ENCODE results near the gene ATP2A3. TPM values are rescaled to one million over a fixed set of nuclear protein-coding genes. Genes with fewer than 3 reads are reported as not detected.

The ATP2A3 gene
- total RNA-seq, 1 experiment from 2014 or later: 3.3 TPM

DNA sequence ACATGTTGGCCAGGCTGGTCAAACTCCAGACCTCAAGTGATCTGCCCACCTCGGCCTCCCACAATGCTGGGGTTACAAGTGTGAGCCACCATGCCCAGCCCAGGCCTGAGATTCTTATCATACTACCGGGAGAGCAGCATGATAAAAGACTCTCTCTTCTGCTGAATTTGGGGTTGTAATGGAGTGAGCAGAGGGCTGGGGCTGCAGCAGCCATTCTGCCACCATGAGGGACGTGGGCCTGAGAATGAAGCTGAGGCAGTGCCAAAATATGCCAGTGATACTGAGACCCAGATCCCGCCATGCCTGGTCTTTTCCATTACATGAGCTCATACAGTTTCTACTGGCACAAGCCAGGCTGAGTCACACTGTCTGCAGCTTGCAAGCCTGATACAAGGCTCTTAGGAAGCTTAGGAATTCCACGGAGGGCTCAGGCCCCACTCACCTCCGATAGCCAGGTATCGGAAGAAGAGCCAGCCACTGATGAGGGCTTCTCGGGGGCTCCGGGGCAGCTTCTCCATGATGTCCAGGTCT lies 28.3 kb downstream of the ATP2A3 start:
- ATAC-seq: peak; percentile 60
- no peaks in the 10 kb centered on the region for H3F3A ChIP-seq (ENCODE audit: low read length, unreplicated experiment)
- H2AFZ ChIP-seq (ENCODE audit: low read length): no peak overlapping the region
- no peak overlapping the region for H3K4me3 ChIP-seq (ENCODE audit: low read length)
- H3K9me2 ChIP-seq (replicated peaks; ENCODE audit: low read length): no peaks in the 10 kb centered on the region
- H4K20me1 ChIP-seq (ENCODE audit: low read length): no peaks in the 10 kb centered on the region
- no TSS peak for BruUV-seq (replicated peaks)
- ChIA-PET CTCF (no interaction called here), POLR2A (ENCODE audit: unreplicated experiment) (interaction anchor here (0.6 kb wide), 1 partner anchor 932 kb away, joined by 8 read pairs; no protein-coding TSS in a partner anchor)
- no peaks in the 10 kb centered on the region for H3K27me3 ChIP-seq (ENCODE audit: low read length)
- H3K27ac ChIP-seq (ENCODE audit: low read length): no peak overlapping the region
- no peaks in the 10 kb centered on the region for H3K79me2 ChIP-seq (ENCODE audit: low read length)
- TF ChIP-seq EZH2phosphoT487 (IDR thresholded peaks at IDR 0.05; ENCODE audit: borderline replicate concordance, low read length) (no peak), EZH2 (IDR thresholded peaks at IDR 0.05; ENCODE audit: low read length, unreplicated experiment) (no peak)
- TF ChIP-seq, protein P1, sequence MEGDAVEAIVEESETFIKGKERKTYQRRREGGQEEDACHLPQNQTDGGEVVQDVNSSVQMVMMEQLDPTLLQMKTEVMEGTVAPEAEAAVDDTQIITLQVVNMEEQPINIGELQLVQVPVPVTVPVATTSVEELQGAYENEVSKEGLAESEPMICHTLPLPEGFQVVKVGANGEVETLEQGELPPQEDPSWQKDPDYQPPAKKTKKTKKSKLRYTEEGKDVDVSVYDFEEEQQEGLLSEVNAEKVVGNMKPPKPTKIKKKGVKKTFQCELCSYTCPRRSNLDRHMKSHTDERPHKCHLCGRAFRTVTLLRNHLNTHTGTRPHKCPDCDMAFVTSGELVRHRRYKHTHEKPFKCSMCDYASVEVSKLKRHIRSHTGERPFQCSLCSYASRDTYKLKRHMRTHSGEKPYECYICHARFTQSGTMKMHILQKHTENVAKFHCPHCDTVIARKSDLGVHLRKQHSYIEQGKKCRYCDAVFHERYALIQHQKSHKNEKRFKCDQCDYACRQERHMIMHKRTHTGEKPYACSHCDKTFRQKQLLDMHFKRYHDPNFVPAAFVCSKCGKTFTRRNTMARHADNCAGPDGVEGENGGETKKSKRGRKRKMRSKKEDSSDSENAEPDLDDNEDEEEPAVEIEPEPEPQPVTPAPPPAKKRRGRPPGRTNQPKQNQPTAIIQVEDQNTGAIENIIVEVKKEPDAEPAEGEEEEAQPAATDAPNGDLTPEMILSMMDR (conservative IDR thresholded peaks at IDR 0.05; ENCODE audit: low read depth, low read length): no peak
- peak; percentile 33 for DNase-seq
- intact Hi-C loops (cut with micrococcal nuclease): loop anchor here (1.0 to 2.0 kb wide), 2 partner anchors 69 to 137 kb away; no protein-coding TSS in a partner anchor
- H3K4me1 ChIP-seq (ENCODE audit: insufficient read depth, low read length): no peaks in the 10 kb centered on the region
- no peaks in the 10 kb centered on the region for H3K36me3 ChIP-seq (ENCODE audit: low read depth, low read length)
- H3K9me3 ChIP-seq (ENCODE audit: low read length): no peaks in the 10 kb centered on the region
- no peak overlapping the region for H3K4me2 ChIP-seq (ENCODE audit: low read length)
- no peak overlapping the region for H3K9ac ChIP-seq (ENCODE audit: low read length)

GRCh38 chr17:3935140-3935542 lies 29.1 kb downstream of the ATP2A3 start:
- DNase-seq (peak; percentile 77), ATAC-seq (peak; percentile 99)
- TF ChIP-seq EZH2phosphoT487 (IDR thresholded peaks at IDR 0.05; ENCODE audit: borderline replicate concordance, low read length): no peak
- TF ChIP-seq, protein P1 (conservative IDR thresholded peaks at IDR 0.05; ENCODE audit: low read depth, low read length): peak; percentile 74
- Histone ChIP-seq H3K9me3 (ENCODE audit: low read length) (no peaks in the 10 kb centered on the region), H3K36me3 (ENCODE audit: low read depth, low read length) (no peaks in the 10 kb centered on the region), H3K27ac (ENCODE audit: low read length) (no peak overlapping the region), H4K20me1 (ENCODE audit: low read length) (no peaks in the 10 kb centered on the region), H3K9ac (ENCODE audit: low read length) (no peak overlapping the region), H3K4me2 (ENCODE audit: low read length) (no peak overlapping the region), H2AFZ (ENCODE audit: low read length) (0 out of 2 replicates have a peak overlapping the region, but pooled peaks have one; percentile 35), H3K4me3 (ENCODE audit: low read length) (no peak overlapping the region), H3K4me1 (ENCODE audit: insufficient read depth, low read length) (no peaks in the 10 kb centered on the region), H3K9me2 (replicated peaks; ENCODE audit: low read length) (no peaks in the 10 kb centered on the region), H3F3A (ENCODE audit: low read length, unreplicated experiment) (no peaks in the 10 kb centered on the region), H3K79me2 (ENCODE audit: low read length) (no peaks in the 10 kb centered on the region), H3K27me3 (ENCODE audit: low read length) (no peaks in the 10 kb centered on the region)
- no TSS peak for BruUV-seq (replicated peaks)
- ChIA-PET CTCF (interaction anchor here (0.5 to 0.6 kb wide), 3 partner anchors 21 to 674 kb away, joined by 3 to 4 read pairs (median 3); no protein-coding TSS in a partner anchor), POLR2A (ENCODE audit: unreplicated experiment) (no interaction called here)
- intact Hi-C loops (cut with micrococcal nuclease): loop anchor here (1.0 to 2.0 kb wide), 2 partner anchors 70 to 138 kb away; no protein-coding TSS in a partner anchor

- Histone ChIP-seq H3K4me1 (ENCODE audit: insufficient read depth, low read length) (no peaks in the 10 kb centered on the region), H3K9me2 (replicated peaks; ENCODE audit: low read length) (no peaks in the 10 kb centered on the region), H3K4me3 (ENCODE audit: low read length) (no peak overlapping the region), H3K36me3 (ENCODE audit: low read depth, low read length) (no peaks in the 10 kb centered on the region), H3K79me2 (ENCODE audit: low read length) (no peaks in the 10 kb centered on the region), H3K27me3 (ENCODE audit: low read length) (no peaks in the 10 kb centered on the region), H3K9ac (ENCODE audit: low read length) (no peak overlapping the region), H4K20me1 (ENCODE audit: low read length) (no peaks in the 10 kb centered on the region), H2AFZ (ENCODE audit: low read length) (no peak overlapping the region), H3K27ac (ENCODE audit: low read length) (no peak overlapping the region), H3F3A (ENCODE audit: low read length, unreplicated experiment) (no peaks in the 10 kb centered on the region), H3K4me2 (ENCODE audit: low read length) (no peak overlapping the region), H3K9me3 (ENCODE audit: low read length) (no peaks in the 10 kb centered on the region)
- ChIA-PET CTCF (no interaction called here), POLR2A (ENCODE audit: unreplicated experiment) (no interaction called here)
- ATAC-seq (no peak), DNase-seq (no peak)
- intact Hi-C loops (cut with micrococcal nuclease): no loop called here
- BruUV-seq (replicated peaks): no TSS peak
- TF ChIP-seq EZH2phosphoT487 (IDR thresholded peaks at IDR 0.05; ENCODE audit: borderline replicate concordance, low read length) (no peak), EZH2 (IDR thresholded peaks at IDR 0.05; ENCODE audit: low read length, unreplicated experiment) (no peak)
- TF ChIP-seq, protein P1 (conservative IDR thresholded peaks at IDR 0.05; ENCODE audit: low read depth, low read length): no peak
These were observed 34.5 kb downstream of the ATP2A3 start for GRCh38 chr17:3929764-3930163.
